ENCODE measurements around the gene MTHFD1. TPM values are rescaled to one million over a fixed set of nuclear protein-coding genes. Genes with fewer than 3 reads are reported as not detected.

MTHFD1 gene
- total RNA-seq, 1 donor from 2014 or later, result 54.6 TPM

- DNase-seq, result no peak
Observed at GRCh38 chr14:64407329-64407728, 19.2 kb downstream of the MTHFD1 start.

- no peak for DNase-seq
Observed at GRCh38 chr14:64409126-64409920, 21.2 kb downstream of the MTHFD1 start.

- no peak for DNase-seq
Observed at GRCh38 chr14:64410084-64410774, 22.1 kb downstream of the MTHFD1 start.

- DNase-seq, result no peak
Observed at GRCh38 chr14:64411001-64411400, 22.8 kb downstream of the MTHFD1 start.

- no peak for DNase-seq
Observed at GRCh38 chr14:64412237-64412636, 24.1 kb downstream of the MTHFD1 start.

- DNase-seq, result no peak
Observed at GRCh38 chr14:64416348-64416932, 28.3 kb downstream of the MTHFD1 start.

DNA sequence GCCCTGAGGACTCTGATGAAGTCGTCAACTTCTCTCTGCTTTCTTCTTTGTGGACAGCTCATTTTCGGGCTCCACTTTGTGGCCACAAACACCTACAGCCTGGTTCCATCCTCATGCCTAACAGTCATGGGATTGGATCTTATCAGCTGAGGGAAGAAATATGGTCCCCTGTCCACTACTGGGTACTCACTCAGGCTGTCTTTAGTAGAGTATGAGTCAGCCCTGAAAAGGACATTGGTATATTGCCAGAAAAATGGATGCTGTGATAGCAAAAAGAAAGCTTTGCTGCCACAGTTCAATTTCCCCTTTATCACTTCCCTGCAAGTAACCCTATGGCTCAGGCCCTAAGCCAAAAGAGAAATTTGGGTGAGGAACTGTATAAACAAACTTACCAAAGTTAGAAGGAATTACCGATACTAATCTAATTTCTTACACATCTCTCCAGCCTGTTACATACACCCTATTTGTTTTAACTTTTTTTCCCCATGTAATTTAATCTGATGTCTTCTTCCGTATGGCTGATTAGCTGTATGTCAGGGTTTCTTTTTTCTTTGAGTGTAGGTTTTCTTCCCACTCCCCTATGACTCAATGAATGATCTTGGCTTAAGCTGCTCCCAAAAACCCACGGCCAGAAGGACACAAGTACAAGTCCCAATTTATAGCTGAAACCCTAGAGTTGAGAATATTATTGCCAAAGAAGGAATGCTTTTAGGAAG is 29.1 kb downstream of the MTHFD1 start:
- DNase-seq, result no peak

DNA sequence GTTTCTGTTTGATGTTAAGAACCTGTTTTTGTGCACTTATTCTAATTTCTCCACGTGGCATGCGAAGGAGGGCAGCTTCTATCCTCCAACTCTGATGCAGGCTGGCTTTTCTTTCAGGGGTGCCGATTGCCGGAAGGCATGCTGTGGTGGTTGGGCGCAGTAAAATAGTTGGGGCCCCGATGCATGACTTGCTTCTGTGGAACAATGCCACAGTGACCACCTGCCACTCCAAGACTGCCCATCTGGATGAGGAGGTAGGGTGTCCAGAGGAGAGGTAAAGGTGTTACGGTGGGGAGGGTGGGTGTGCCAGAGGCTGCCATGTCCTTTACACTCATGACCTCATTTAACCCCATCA is 29.6 kb downstream of the MTHFD1 start:
- no peak for DNase-seq

DNA sequence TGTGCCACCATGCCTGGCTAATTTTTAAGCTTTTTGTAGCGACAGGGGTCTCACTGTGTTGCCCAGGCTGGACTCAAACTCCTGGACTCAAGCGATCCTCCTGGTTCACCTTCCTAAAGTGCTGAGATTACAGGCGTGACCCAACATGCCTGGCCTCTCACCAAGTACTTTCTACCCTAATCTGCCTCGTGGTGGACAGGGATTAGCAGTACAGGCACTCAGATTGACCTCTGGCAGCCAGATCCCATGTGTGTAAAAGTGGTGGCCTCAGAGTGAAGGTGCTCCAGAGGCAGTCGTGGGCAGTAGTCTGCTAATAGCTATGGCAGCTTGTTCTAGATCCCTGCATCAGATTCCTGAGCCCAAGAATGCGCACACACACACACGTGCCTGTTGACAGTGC is 30.9 kb downstream of the MTHFD1 start:
- DNase-seq, result no peak

- DNase-seq, result no peak
Observed at GRCh38 chr14:64421166-64421565, 33.0 kb downstream of the MTHFD1 start.

- no peak for DNase-seq
Observed at GRCh38 chr14:64422005-64422404, 33.9 kb downstream of the MTHFD1 start.

GRCh38 chr14:64422756-64423155 is 34.6 kb downstream of the MTHFD1 start:
- no peak for DNase-seq

DNA sequence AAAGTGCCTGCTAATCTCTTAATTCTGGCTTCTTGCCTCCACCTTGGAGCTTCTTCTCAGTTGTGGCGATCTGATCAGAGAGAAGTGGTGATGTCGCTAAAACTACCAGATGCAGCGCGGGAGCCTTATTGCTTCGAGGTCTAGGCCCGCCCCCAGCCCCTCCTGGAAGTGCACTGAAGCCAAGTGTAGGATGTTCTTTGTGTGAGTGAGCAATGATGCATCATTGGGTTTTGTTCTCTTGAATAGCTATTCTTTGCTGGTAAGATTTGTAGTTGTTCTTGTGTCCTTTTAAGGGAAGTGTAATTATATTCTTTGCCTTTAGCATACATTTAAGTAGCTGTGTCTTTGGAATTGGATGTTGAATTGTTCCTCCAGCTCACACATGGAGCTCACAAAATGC is 35.8 kb downstream of the MTHFD1 start:
- no peak for DNase-seq

- no peak for DNase-seq
Observed at GRCh38 chr14:64434528-64434927, 46.4 kb downstream of the MTHFD1 start.

GRCh38 chr14:64438181-64438841 is 50.2 kb downstream of the MTHFD1 start:
- no peak for DNase-seq

DNA sequence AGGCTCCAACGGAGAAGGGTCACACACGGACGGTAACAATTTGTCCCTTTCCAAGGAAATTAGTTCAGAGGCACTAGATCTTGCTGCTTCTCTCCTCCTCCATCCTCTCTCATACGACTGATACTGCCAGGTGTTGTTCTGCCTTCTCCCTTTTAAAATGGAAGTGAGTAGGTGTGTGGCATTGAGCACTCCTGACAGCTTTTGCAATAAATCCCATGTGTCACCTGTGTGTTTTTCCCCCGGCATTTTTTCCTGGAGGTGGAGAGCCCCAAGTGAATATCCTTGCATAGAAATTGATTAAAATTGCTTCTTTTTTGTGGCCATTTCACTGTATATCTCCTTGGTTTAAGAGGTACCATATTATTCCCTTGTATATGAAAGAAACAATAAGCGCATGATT is 51.0 kb downstream of the MTHFD1 start:
- DNase-seq, result no peak

DNA sequence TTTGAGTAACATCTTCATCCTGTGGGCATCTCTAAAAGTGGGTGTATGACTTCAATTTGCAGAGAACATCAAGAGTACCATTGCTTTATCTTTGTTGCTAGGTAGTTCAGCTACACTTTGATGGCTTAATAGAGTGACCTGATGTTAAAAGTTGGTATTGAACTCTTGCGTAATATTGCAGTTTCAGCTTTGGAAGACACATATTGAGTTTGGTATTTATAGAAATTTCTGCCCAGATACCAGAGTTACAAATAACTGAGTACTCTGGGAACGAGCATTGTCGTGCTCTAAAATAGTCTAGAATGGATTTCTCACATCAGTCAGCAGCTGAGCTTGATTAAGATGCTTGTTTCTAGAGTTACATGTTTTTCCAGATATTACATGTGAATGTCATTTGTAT is 52.3 kb downstream of the MTHFD1 start:
- no peak for DNase-seq

GRCh38 chr14:64442300-64442988 is 54.3 kb downstream of the MTHFD1 start:
- no peak for DNase-seq

DNA sequence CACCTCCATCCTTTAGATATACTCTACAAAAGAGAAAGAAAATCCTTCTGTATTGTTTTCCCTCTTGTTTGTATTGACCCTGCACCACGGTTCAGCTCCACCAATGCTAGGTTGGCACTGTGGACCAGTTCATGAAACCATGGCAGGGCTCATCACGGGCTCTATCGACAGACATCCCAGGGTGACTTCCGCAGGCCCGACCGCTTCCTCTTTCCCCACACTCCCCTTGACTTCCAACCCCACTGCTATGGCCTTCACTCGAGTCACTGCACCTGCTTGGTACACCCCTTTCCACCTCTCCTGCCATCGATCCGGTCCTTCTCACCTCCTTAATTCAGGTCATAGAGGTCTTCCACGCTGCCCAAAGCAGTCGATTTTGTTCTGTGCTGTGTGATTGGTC is 56.0 kb downstream of the MTHFD1 start:
- DNase-seq, result no peak

DNA sequence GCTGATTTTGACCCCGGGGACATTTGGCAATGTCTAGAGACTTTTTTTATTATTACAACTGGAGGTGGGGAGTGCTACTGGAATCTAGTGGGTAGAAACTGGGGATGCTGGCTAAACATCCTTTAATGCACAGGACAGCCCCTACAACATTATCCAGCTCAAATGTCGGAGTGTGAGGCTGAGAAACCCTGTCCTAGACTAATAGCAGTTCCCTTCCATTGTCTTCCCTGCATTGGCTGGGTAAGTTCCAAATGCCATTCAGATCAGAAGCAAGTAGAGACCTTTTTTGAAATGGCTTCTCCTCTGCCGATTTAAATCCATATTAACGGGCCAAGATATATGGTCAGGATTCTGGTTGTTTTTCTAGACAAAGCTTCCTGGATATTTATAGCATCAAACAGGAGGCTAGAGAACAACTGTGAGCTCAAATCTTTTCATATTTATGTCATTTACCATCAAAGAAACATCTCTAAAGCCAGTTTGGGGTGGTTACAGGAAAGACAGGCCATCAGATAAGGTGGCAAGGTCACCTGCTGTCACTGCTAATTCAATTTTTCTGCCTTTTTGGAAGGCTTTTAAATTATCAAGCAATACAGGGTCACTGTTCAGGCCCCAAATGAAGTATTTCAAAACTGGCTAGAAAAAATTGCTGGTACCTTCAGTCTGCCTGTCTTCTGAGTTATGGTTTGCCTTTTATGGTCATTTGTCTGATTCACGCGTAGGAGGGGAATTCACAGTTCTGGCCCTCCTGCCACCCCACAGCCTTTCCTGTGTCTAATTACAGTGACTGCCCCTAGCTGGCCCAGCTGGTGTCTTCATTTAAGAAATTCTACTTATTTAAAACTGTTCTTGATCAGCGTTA is 57.1 kb downstream of the MTHFD1 start:
- DNase-seq, result no peak

Data from tongue (tissue), 2 donors.